ENCODE results near the gene ZC3HAV1. TPM values are rescaled to one million over a fixed set of nuclear protein-coding genes. Genes with fewer than 3 reads are reported as not detected.

The ZC3HAV1 gene
- total and polyA plus RNA-seq, 9 of the 15 experiments (the other 6 are each of a cell fraction or from before 2014, with no cell fraction given) = 11.9 to 40.5 (median 23.9) TPM

DNA sequence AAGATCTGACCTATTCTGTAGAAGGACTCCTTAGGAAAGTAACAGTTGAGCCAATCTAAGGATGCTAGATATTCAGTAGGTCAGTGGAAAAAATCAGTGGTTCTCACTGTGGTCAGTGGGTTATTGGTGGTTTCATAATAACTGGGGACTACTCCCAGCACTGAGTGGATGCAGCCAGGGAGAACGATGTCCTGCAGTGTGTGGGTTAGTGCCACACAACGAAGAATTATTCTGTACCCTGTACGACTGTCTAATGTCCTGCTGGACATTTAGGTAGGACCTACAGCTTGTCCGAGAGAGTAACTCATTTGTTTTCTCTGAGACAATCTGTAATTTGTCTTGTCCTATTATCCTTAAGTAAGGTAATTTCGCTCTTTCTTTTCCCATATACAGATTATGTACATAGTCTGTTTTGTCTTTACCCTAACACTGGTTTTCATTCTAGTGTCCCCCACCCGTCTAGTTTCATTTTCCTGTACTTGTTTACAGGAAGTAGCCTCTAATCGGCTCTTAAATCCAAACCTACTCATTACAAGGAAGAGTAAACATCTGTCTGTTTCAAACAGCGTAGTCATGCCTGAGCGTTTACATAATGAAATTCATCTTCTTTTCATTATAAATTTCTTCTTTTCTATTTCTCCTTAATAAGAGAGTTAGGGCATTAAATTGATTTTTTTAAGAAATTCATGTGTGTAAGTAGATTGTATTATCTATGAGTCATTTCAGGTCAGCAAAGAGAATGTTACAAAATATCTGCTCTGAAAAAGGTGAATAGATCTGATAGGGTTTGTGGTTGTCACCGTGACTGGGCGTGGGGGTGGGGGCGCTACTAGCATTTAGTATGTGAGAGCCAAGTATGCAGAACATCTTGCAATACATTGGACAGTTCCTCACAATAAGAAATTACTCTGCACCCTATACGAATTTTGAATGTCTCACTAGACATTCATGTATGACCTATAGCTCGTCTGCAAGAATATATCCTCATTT lies 65.4 kb downstream of the ZC3HAV1 start (continued):
- TF ChIP-seq ZNF77 (CRISPR knock-in tag; IDR thresholded peaks at IDR 0.05) (no peak), KDM5B (IDR thresholded peaks at IDR 0.05; ENCODE audit: insufficient replicate concordance, low read depth, low read length) (no peak), RBM15 (IDR thresholded peaks at IDR 0.05; ENCODE audit: insufficient read depth, low read length) (no peak), LCOR (CRISPR knock-in tag; IDR thresholded peaks at IDR 0.05) (peak; percentile 54; the same call in 1 of the 2 replicates), ZNF253 (CRISPR knock-in tag; conservative IDR thresholded peaks at IDR 0.05) (no peak), SIRT6 (IDR thresholded peaks at IDR 0.05; ENCODE audit: low read depth, low read length) (no peak), TAF1 (IDR thresholded peaks at IDR 0.05; ENCODE audit: control insufficient read depth, extremely low read depth, insufficient read depth, low read length, severe bottlenecking) (peak; percentile 24), XRCC3 (IDR thresholded peaks at IDR 0.05) (no peak), SMARCC2 (IDR thresholded peaks at IDR 0.05; ENCODE audit: low read depth) (peak; percentile 100), ZBED1 (IDR thresholded peaks at IDR 0.05) (no peak), YY1 (IDR thresholded peaks at IDR 0.05; ENCODE audit: borderline replicate concordance in 1 of 3, control insufficient read depth in 1 of 3, extremely low read depth in 1 of 3, insufficient read depth in 3 of 3, insufficient read length in 1 of 3, insufficient replicate concordance in 2 of 3, low read depth in 1 of 3, low read length in 2 of 3) (no peak), HDAC8 (tag; IDR thresholded peaks at IDR 0.05) (0 out of 2 replicates have a peak, but pooled peaks have one; percentile 36), DIDO1 (tag; IDR thresholded peaks at IDR 0.05; ENCODE audit: low read depth) (no peak), CXXC5 (CRISPR knock-in tag; IDR thresholded peaks at IDR 0.05) (peak; percentile 75), HNRNPLL (IDR thresholded peaks at IDR 0.05; ENCODE audit: low read depth, low read length, poor library complexity, severe bottlenecking) (no peak), BCL6 (CRISPR knock-in tag; IDR thresholded peaks at IDR 0.05) (no peak), GTF2F1 (IDR thresholded peaks at IDR 0.05; ENCODE audit: low read depth, low read length) (no peak), SREBF2 (CRISPR knock-in tag; IDR thresholded peaks at IDR 0.05) (0 out of 2 replicates have a peak, but pooled peaks have one; percentile 50), MCM7 (IDR thresholded peaks at IDR 0.05) (peak in 1 of 2 experiments; percentile 27; a peak in 1 of 4 replicates), ELF1 (tag; IDR thresholded peaks at IDR 0.05) (peak; percentile 93), GTF2E2 (tag; IDR thresholded peaks at IDR 0.05) (no peak; the same call in 1 of the 2 replicates)
- TF ChIP-seq, protein P1, sequence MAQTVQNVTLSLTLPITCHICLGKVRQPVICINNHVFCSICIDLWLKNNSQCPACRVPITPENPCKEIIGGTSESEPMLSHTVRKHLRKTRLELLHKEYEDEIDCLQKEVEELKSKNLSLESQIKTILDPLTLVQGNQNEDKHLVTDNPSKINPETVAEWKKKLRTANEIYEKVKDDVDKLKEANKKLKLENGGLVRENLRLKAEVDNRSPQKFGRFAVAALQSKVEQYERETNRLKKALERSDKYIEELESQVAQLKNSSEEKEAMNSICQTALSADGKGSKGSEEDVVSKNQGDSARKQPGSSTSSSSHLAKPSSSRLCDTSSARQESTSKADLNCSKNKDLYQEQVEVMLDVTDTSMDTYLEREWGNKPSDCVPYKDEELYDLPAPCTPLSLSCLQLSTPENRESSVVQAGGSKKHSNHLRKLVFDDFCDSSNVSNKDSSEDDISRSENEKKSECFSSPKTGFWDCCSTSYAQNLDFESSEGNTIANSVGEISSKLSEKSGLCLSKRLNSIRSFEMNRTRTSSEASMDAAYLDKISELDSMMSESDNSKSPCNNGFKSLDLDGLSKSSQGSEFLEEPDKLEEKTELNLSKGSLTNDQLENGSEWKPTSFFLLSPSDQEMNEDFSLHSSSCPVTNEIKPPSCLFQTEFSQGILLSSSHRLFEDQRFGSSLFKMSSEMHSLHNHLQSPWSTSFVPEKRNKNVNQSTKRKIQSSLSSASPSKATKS (CRISPR knock-in tag; IDR thresholded peaks at IDR 0.05) = no peak
- TF ChIP-seq, protein P2, sequence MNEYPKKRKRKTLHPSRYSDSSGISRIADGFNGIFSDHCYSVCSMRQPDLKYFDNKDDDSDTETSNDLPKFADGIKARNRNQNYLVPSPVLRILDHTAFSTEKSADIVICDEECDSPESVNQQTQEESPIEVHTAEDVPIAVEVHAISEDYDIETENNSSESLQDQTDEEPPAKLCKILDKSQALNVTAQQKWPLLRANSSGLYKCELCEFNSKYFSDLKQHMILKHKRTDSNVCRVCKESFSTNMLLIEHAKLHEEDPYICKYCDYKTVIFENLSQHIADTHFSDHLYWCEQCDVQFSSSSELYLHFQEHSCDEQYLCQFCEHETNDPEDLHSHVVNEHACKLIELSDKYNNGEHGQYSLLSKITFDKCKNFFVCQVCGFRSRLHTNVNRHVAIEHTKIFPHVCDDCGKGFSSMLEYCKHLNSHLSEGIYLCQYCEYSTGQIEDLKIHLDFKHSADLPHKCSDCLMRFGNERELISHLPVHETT (CRISPR knock-in tag; conservative IDR thresholded peaks at IDR 0.05 in 1 of 2, IDR thresholded peaks at IDR 0.05 in 1 of 2) = peak in 1 of 2 experiments; percentile 80; a peak in 2 of 4 replicates

Data from K562 (cell line).